GM12874 (cell line): Measurements from ENCODE around the gene SCIMP.

Experiments used
- CTCF ChIP-seq: IDR thresholded peaks from 2 replicates; pipeline ENCODE4 v1.5.1; 2011; ENCODE audit warnings: low read depth, mild to moderate bottlenecking, control low read depth, low read length, moderate library complexity; ENCODE audit not compliant: insufficient read depth

The SCIMP gene

GRCh38 chr17:5209396-5209795 is 25.3 kb downstream of the SCIMP start:
- no peak for TF ChIP-seq CTCF

GRCh38 chr17:5203908-5204294 is 30.8 kb downstream of the SCIMP start:
- no peak for TF ChIP-seq CTCF

- TF ChIP-seq CTCF = no peak
These were observed 31.3 kb downstream of the SCIMP start for GRCh38 chr17:5203178-5203907.

- TF ChIP-seq CTCF = no peak
These were observed 33.6 kb downstream of the SCIMP start for GRCh38 chr17:5201011-5201410.

DNA sequence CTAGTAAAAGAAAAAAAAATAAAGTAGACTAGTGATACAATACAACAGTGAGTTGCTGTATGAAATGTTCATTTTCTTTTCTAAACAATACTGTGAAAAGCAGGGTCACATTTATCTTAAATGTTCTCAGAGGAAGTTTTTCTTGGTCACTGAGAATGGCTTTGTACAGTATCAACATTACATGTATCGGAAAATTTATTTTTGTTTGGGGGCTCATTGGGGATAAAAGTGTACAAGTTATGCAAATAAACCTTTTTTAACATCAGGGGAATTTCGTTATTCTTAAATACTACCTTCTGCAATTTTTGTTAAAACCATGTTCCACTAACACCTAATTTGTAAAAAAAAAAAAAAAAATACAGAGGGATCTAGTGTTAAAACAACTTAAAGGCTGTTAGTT is 34.3 kb downstream of the SCIMP start:
- no peak for TF ChIP-seq CTCF

GRCh38 chr17:5198472-5198871 is 36.2 kb downstream of the SCIMP start:
- TF ChIP-seq CTCF = no peak

DNA sequence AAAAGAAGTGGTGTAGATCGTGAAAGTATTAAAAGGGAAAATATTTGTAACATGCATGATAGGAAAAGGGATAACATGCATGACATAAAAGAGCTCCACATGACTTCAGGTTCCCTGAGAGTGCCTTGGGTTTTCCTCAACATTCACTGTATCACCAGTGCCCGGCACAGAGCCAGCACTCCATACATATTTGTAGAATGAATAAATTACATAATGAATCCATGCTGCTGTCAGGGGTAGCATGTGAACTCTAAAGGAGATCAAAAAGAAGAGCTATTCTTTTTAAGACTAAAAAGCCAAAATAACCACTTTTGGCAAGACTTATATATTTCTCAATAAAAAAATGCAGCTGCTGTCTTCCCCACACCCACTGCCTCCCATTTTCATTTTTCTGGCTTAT is 40.3 kb downstream of the SCIMP start:
- no peak for TF ChIP-seq CTCF
